GM19455 (cell line): ENCODE measurements around the gene CETP.
"Not testable (repeated sequence)": the region's sequence is repeated elsewhere in the genome, so short reads cannot be mapped to it uniquely, and the experiment has no call there.

Source experiments
- ATAC-seq: cut with Tn5 transposase; IDR thresholded peaks from one replicate; pipeline ENCODE4 v1.9.1; 2021; ENCODE audit not compliant: unreplicated experiment

The CETP gene

GRCh38 chr16:56953006-56953405, 8.7 kb upstream of the CETP start:
- no peak for ATAC-seq

- ATAC-seq = no peak
These were observed 5.7 kb upstream of the CETP start for GRCh38 chr16:56956076-56956475.

- ATAC-seq = no peak
These were observed 5.0 kb upstream of the CETP start for GRCh38 chr16:56956756-56957155.

GRCh38 chr16:56960681-56961281, 969 bp upstream of the CETP start:
- ATAC-seq = no peak

- no peak for ATAC-seq
These were observed 364 bp upstream of the CETP start for GRCh38 chr16:56961386-56961785.

- ATAC-seq = no peak
These were observed 2.7 kb downstream of the CETP start for GRCh38 chr16:56964243-56965148.

GRCh38 chr16:56965149-56966092, 3.7 kb downstream of the CETP start:
- no peak for ATAC-seq

GRCh38 chr16:56966093-56966475, 4.3 kb downstream of the CETP start:
- ATAC-seq = no peak

GRCh38 chr16:56967733-56968132, 6.0 kb downstream of the CETP start:
- ATAC-seq = no peak

- no peak for ATAC-seq
These were observed 8.0 kb downstream of the CETP start for GRCh38 chr16:56969769-56970168.

- ATAC-seq = peak; percentile 71
These were observed 9.4 kb downstream of the CETP start for GRCh38 chr16:56970934-56971767.

- no peak for ATAC-seq
These were observed 10.0 kb downstream of the CETP start for GRCh38 chr16:56971768-56972043.

- ATAC-seq = no peak
These were observed 10.9 kb downstream of the CETP start for GRCh38 chr16:56972403-56973293.

- ATAC-seq = no peak
These were observed 11.5 kb downstream of the CETP start for GRCh38 chr16:56973294-56973689.

GRCh38 chr16:56973899-56974298, 12.1 kb downstream of the CETP start:
- ATAC-seq = not testable (repeated sequence)

GRCh38 chr16:56974549-56975300, 13.0 kb downstream of the CETP start:
- no peak for ATAC-seq

GRCh38 chr16:56975714-56976113, 14.0 kb downstream of the CETP start:
- no peak for ATAC-seq

GRCh38 chr16:56977216-56977615, 15.5 kb downstream of the CETP start:
- no peak for ATAC-seq

- ATAC-seq = no peak
These were observed 16.2 kb downstream of the CETP start for GRCh38 chr16:56977823-56978430.
